ENCODE measurements around the gene QTRT2.

DNA sequence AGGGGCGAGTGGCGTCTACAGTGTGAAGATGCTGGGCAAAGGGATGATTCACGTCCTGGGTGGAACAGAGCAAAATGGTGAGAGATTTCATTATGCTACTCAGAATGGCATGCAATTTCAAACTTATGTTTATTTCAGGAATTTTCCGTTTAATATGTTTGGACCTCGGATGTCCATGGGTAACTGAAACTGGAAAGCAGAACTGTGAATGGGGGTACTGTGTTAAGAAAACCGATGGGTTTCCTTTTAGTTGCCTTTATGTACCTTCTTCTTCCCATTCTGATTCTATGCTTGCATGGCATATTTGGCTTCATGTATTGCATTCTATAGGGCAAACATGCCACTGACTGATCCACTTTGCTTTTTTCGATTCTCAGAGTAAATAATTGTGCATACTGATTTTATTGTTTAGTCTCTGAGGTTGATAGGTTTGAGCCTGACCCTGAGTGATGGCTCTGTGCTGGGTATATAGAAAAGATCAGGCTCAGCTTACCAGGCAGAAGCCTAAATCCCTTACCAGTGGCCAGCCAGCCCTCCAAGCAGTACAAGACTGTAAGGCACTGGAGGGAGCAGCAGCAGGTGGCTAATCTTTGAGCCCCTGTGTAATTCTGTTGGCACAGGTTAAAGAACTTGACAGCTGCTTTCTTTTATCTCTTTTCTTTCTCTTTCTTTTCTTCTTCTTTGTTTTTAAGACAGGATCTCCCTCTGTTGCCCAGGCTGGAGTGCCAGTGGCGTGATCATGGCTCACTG, 4.5 kb downstream of the QTRT2 start:
- no peak for TF ChIP-seq POLR2AphosphoS5 (IDR thresholded peaks at IDR 0.05)
- TF ChIP-seq, protein P1, sequence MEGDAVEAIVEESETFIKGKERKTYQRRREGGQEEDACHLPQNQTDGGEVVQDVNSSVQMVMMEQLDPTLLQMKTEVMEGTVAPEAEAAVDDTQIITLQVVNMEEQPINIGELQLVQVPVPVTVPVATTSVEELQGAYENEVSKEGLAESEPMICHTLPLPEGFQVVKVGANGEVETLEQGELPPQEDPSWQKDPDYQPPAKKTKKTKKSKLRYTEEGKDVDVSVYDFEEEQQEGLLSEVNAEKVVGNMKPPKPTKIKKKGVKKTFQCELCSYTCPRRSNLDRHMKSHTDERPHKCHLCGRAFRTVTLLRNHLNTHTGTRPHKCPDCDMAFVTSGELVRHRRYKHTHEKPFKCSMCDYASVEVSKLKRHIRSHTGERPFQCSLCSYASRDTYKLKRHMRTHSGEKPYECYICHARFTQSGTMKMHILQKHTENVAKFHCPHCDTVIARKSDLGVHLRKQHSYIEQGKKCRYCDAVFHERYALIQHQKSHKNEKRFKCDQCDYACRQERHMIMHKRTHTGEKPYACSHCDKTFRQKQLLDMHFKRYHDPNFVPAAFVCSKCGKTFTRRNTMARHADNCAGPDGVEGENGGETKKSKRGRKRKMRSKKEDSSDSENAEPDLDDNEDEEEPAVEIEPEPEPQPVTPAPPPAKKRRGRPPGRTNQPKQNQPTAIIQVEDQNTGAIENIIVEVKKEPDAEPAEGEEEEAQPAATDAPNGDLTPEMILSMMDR (IDR thresholded peaks at IDR 0.05 in 8 of 11, conservative IDR thresholded peaks at IDR 0.05 in 3 of 11), result no peak

Data from spleen (tissue), 7 donors.